DND-41 (cell line): ENCODE measurements around the gene ACSM2B.
"Not testable (repeated sequence)": the region's sequence is repeated elsewhere in the genome, so short reads cannot be mapped to it uniquely, and the experiment has no call there.

ENCODE experiments used
- ATAC-seq: fragments of 200-7000 bp; cut with Tn5 transposase; 3 replicates; pipeline ENCODE4 v1.9.1; 2021; ENCODE audit warnings: low read depth; ENCODE audit not compliant: insufficient read depth
- DNase-seq: peaks from one replicate; pipeline ENCODE4 v3.0.0-alpha.2; 2020
- H2AFZ ChIP-seq: 2 replicates; pipeline ENCODE4 v1.6.0; 2012; ENCODE audit warnings: low read depth, low read length
- H3K27ac ChIP-seq: 2 replicates; pipeline ENCODE4 v1.5.1; 2012; ENCODE audit warnings: low read length, inconsistent platforms
- H3K27me3 ChIP-seq: fragments of 200-600 bp; sonication (generic); 2 replicates; pipeline ENCODE4 v1.6.0; 2012; ENCODE audit warnings: low read length, mild to moderate bottlenecking, inconsistent platforms; ENCODE audit not compliant: insufficient read depth, poor library complexity
- H3K36me3 ChIP-seq: 2 replicates; pipeline ENCODE4 v1.5.1; 2012; ENCODE audit warnings: low read length, inconsistent platforms; ENCODE audit not compliant: insufficient read depth
- H3K4me1 ChIP-seq: 2 replicates; pipeline ENCODE4 v1.5.1; 2012; ENCODE audit warnings: mild to moderate bottlenecking, low read length; ENCODE audit not compliant: insufficient read depth
- H3K4me2 ChIP-seq: 2 replicates; pipeline ENCODE4 v1.6.0; 2012; ENCODE audit warnings: mild to moderate bottlenecking, moderate library complexity, low read length, inconsistent platforms; ENCODE audit not compliant: insufficient read depth
- H3K4me3 ChIP-seq, 2 experiments: fragments of 200-600 bp in 1 of 2; shearing (Covaris generic) in 1 of 2; 2 replicates each; pipeline ENCODE4 v1.5.1; 2012 to 2016; ENCODE audit warnings: inconsistent platforms in 2 of 2, low read length in 2 of 2, mild to moderate bottlenecking in 2 of 2, low read depth in 1 of 2, moderate library complexity in 1 of 2
- H3K79me2 ChIP-seq: 2 replicates; pipeline ENCODE4 v1.6.0; 2012; ENCODE audit warnings: low read length, inconsistent platforms; ENCODE audit not compliant: insufficient read depth
- H3K9ac ChIP-seq: 2 replicates; pipeline ENCODE4 v1.6.0; 2012; ENCODE audit warnings: low read depth, mild to moderate bottlenecking, inconsistent platforms, low read length, moderate library complexity
- H3K9me3 ChIP-seq: 2 replicates; pipeline ENCODE4 v1.5.1; 2012; ENCODE audit warnings: low read length, moderate library complexity, mild to moderate bottlenecking, inconsistent platforms; ENCODE audit not compliant: insufficient read depth, severe bottlenecking
- H4K20me1 ChIP-seq: 2 replicates; pipeline ENCODE4 v1.6.0; 2012; ENCODE audit warnings: low read length; ENCODE audit not compliant: insufficient read depth

ACSM2B gene

DNA sequence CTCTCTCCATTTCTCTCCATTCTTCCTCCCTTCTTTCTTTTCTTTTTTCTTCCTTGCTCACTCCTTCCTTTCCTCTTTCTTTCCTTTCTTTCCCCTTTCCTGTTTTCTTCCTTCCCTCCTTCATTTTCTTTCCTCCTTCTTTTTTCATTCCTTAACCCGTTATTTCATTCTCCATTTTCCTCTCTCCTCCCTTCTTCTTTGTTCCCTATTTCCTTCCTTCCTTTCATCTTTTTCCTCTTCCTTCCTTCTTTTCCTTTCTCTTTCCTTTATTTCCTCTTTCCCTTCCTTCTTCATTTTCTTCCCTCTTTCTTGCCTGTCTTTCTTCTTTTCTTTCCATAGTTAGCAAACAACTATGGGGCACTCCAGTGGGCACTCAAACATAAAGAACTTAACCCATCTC lies 16.6 kb upstream of the ACSM2B start:
- H4K20me1 ChIP-seq, H3K9ac ChIP-seq, ATAC-seq, H3K4me2 ChIP-seq, H3K27me3 ChIP-seq, H3K4me3 ChIP-seq, H3K4me1 ChIP-seq, H3K36me3 ChIP-seq, H3K79me2 ChIP-seq, H3K27ac ChIP-seq, H2AFZ ChIP-seq, DNase-seq, H3K9me3 ChIP-seq: not testable (repeated sequence)

DNA sequence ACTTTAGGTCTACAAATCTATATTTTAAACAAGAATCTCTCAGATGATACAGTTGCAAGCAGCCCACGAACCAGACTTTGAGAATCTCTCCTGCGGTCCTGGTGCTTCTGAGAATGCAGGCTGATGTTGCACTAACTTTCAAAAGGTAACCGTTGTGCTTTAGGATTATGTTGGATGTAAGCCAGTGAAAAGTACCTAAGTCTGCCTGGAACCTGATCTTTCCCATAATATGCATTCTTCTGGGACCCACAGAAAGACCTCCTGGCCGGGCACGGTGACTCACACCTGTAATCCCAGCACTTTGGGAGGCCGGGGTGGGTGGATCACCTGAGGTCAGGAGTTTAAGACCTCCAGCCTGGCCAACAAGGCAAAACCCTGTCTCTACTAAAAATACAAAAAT lies 13.3 kb upstream of the ACSM2B start:
- not testable (repeated sequence) for H2AFZ ChIP-seq, DNase-seq, H3K4me2 ChIP-seq, H3K27me3 ChIP-seq, ATAC-seq, H3K9ac ChIP-seq, H3K4me3 ChIP-seq, H3K27ac ChIP-seq, H3K4me1 ChIP-seq, H3K36me3 ChIP-seq, H4K20me1 ChIP-seq, H3K79me2 ChIP-seq, H3K9me3 ChIP-seq

DNA sequence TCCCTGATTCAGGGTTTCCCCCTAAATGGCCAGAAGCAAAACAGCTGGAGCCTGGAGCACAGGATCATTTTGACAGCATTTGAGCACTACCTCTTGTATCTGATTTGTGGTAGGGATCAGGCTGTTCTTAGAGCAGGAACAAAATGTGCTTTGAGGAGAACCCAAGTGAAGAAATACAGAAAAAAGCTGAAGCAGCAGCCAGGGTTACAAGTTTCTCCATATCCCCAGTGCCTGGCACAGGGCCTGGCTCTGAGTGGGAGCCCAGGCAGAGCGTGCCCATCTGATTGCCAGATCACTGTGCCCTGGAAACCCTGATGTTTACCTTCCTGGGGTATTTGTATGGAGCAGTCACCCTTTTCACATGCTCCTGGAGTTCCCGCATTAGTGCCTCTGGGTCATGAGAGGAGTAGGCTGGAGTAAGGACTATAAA lies 11.5 kb upstream of the ACSM2B start:
- not testable (repeated sequence) for H3K4me1 ChIP-seq, H3K27ac ChIP-seq, H3K4me3 ChIP-seq, DNase-seq, H3K4me2 ChIP-seq, H3K79me2 ChIP-seq, H4K20me1 ChIP-seq, H3K36me3 ChIP-seq, ATAC-seq, H3K9me3 ChIP-seq, H3K9ac ChIP-seq, H2AFZ ChIP-seq, H3K27me3 ChIP-seq

DNA sequence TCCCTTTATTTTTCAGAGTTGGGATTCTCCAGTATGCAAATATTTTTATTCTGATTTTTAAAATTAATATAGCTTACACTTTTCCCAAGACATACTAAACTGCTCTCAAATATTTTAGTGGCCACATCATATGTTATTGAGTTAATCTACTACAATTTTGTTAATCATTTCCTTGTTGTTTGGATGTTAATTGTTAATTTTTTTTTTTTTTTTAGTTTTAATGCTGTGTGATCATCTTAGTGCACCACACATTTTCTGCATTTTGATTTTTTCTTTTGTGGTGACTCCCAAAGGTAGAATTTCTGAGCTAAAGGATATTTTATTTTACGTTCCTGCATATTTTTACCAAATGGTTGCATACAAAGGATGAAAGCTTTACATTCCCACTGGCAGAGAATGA lies 10.5 kb upstream of the ACSM2B start:
- not testable (repeated sequence) for H3K4me1 ChIP-seq, H3K9me3 ChIP-seq, H2AFZ ChIP-seq, DNase-seq, H3K4me2 ChIP-seq, ATAC-seq, H3K79me2 ChIP-seq, H3K4me3 ChIP-seq, H4K20me1 ChIP-seq, H3K27ac ChIP-seq, H3K9ac ChIP-seq, H3K27me3 ChIP-seq, H3K36me3 ChIP-seq

DNA sequence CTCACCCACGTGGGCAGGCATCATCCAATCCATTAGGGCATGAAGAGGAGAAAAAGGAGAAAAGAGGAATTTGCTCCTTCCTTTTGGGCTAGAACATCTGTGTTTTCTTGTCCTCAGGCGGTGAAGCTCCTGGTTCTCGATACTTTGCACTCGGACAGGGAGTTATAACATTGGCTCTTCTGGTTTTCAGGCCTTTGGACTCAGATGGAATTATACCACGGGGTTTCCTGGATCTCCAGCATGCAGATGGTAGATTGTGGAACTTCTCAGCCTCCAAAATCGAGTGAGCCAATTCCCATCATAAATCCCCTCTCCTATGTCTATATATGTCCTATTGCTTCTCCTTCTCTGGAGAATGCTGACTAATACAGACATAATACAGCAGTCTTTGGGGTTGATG lies 9.9 kb upstream of the ACSM2B start:
- not testable (repeated sequence) for H2AFZ ChIP-seq, H4K20me1 ChIP-seq, ATAC-seq, H3K79me2 ChIP-seq, H3K9me3 ChIP-seq, H3K27ac ChIP-seq, H3K4me1 ChIP-seq, H3K9ac ChIP-seq, H3K36me3 ChIP-seq, DNase-seq, H3K4me2 ChIP-seq, H3K27me3 ChIP-seq, H3K4me3 ChIP-seq

DNA sequence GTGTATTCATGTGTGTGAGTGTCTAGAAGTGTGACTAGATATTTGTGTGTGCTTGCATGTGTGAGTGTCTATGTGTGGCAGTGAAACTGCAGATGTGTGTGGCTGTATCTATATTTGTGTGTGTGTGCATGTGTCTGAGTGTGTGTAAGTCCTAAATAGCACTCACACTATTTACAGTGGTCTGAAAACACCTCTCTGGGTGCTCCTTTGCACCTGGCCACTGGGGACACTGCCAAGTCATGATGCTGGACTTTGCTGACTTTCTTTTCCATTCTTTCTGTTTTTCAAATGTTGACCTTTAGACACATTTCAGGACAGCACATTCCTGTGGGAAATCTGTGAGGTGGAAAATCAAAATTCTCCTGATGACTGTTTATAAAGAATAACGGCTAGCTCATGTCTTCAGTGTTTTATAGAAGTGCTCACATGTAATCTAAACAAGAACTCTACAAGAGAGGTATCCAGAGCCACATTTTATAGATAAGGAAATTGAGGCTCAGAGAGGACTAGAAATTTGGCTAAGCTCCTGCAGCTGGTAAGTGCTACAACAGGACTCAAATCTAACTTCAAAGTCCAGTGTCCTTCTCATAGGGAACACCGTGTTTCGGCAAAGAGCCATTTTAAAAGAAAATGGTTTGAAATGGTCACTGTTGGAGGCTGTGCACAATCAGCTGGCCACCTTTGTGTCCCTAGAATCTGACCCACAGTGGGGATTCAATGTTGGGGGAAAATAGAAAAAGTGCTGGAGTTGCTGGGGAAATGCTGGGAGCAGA lies 4.5 kb upstream of the ACSM2B start:
- H3K9ac ChIP-seq, ATAC-seq, H3K27me3 ChIP-seq, H3K4me3 ChIP-seq, H3K36me3 ChIP-seq, DNase-seq, H3K4me2 ChIP-seq, H3K9me3 ChIP-seq, H4K20me1 ChIP-seq, H3K27ac ChIP-seq, H3K4me1 ChIP-seq, H2AFZ ChIP-seq, H3K79me2 ChIP-seq: not testable (repeated sequence)

DNA sequence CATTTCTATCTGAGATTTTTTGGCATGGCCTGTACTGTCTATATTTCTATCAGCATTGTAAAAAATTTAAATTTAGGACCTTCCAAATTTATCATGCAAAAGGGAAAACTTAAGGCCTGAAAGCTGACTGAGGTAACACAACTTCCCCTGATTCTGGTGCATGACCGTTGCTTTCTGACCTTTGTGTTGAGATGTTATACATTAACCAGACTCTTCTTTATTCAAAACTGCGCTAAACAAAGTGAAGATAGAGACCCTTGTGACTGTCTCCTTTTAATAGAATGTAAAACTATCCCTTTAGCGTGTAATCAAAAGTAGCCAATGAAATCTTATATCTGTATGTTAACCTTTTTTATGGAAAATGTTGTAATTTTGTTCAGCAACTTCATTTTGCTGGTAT lies 1.9 kb upstream of the ACSM2B start:
- not testable (repeated sequence) for H4K20me1 ChIP-seq, H3K79me2 ChIP-seq, H3K9ac ChIP-seq, H3K4me1 ChIP-seq, DNase-seq, ATAC-seq, H3K36me3 ChIP-seq, H3K9me3 ChIP-seq, H3K4me3 ChIP-seq, H3K27ac ChIP-seq, H3K4me2 ChIP-seq, H2AFZ ChIP-seq, H3K27me3 ChIP-seq

DNA sequence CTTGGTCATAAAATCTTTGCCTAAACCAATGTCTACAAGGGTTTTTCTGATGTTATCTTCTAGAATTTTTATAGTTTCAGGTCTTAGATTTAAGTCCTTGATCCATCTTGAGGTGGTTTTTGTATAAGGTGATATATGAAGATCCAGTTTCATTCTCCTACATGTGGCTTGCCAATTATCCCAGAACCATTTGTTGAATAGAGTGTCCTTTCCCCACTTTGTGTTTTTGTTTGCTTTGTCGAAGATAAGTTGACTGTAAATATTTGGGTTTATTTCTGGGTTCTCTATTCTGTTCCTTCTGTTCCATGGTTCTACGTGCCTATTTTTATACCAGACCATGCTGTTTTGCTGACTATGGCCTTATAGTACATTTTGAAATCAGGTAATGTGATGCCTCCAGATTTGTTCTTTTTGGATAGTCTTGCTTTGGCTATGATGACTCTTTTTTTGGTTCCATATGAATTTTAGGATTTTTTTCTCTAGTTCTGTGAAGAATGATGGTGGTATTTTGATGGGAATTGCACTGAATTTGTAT lies 7.0 kb downstream of the ACSM2B start:
- ATAC-seq, H3K27me3 ChIP-seq, H4K20me1 ChIP-seq: not testable (repeated sequence)

More for the DNA sequence above, 7.0 kb downstream of the ACSM2B start:
- not testable (repeated sequence) for H3K36me3 ChIP-seq, H3K4me2 ChIP-seq, H3K9me3 ChIP-seq, H3K9ac ChIP-seq, DNase-seq, H3K4me1 ChIP-seq, H3K27ac ChIP-seq, H3K4me3 ChIP-seq, H3K79me2 ChIP-seq, H2AFZ ChIP-seq
